ENCODE data around the gene KIRREL1.
A peak's percentile ranks its signal among the peaks of the same experiment; 100 is the strongest.

KIRREL1 gene

GRCh38 chr1:157982136-157982535 is 11.3 kb upstream of the KIRREL1 start:
- no peak for ATAC-seq

GRCh38 chr1:157983787-157984186 is 9.7 kb upstream of the KIRREL1 start:
- ATAC-seq = no peak
- TF ChIP-seq RARB (CRISPR knock-in tag; IDR thresholded peaks at IDR 0.05) (no peak), ZFP3 (CRISPR knock-in tag; IDR thresholded peaks at IDR 0.05) (no peak), SNAI2 (CRISPR knock-in tag; IDR thresholded peaks at IDR 0.05) (no peak), ZC3H10 (CRISPR knock-in tag; IDR thresholded peaks at IDR 0.05) (no peak)

More at GRCh38 chr1:157982136-157982535, 11.3 kb upstream of the KIRREL1 start:
- TF ChIP-seq POU6F1 (CRISPR knock-in tag; IDR thresholded peaks at IDR 0.05; ENCODE audit: borderline replicate concordance, low read depth) (no peak), ESRRG (CRISPR knock-in tag; IDR thresholded peaks at IDR 0.05) (no peak), ZFP30 (CRISPR knock-in tag; IDR thresholded peaks at IDR 0.05) (no peak), SNAI2 (CRISPR knock-in tag; IDR thresholded peaks at IDR 0.05) (no peak), GLIS3 (CRISPR knock-in tag; IDR thresholded peaks at IDR 0.05) (no peak), ZNF8 (CRISPR knock-in tag; IDR thresholded peaks at IDR 0.05) (no peak), ZNF565 (CRISPR knock-in tag; conservative IDR thresholded peaks at IDR 0.05; ENCODE audit: low read depth) (no peak), BACH2 (CRISPR knock-in tag; IDR thresholded peaks at IDR 0.05; ENCODE audit: borderline replicate concordance) (no peak), ZC3H10 (CRISPR knock-in tag; IDR thresholded peaks at IDR 0.05) (no peak), CSDC2 (CRISPR knock-in tag; IDR thresholded peaks at IDR 0.05) (no peak)
- TF ChIP-seq, protein P1, sequence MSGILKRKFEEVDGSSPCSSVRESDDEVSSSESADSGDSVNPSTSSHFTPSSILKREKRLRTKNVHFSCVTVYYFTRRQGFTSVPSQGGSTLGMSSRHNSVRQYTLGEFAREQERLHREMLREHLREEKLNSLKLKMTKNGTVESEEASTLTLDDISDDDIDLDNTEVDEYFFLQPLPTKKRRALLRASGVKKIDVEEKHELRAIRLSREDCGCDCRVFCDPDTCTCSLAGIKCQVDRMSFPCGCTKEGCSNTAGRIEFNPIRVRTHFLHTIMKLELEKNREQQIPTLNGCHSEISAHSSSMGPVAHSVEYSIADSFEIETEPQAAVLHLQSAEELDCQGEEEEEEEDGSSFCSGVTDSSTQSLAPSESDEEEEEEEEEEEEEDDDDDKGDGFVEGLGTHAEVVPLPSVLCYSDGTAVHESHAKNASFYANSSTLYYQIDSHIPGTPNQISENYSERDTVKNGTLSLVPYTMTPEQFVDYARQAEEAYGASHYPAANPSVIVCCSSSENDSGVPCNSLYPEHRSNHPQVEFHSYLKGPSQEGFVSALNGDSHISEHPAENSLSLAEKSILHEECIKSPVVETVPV (CRISPR knock-in tag; IDR thresholded peaks at IDR 0.05) = no peak

DNA sequence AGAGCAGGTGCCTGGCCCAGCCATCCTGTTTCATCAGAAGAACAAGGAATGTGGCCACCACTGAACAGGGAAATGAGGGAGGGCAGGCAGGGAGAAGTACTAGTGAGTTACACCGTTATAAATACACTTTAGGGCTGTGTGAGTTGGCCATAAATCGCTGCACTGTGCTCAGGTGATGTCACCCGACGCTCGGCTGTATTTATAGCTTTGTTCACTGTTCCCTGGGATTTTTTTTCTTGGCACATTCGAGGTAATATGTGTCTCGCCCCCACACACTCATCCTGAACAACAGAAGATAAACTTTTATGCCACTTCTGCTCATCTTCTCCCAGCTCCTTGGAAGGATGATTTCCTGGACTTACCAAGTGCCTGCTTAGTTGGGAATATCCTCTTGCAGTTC is 9.0 kb upstream of the KIRREL1 start:
- peak; percentile 30; the same call in 1 of the 3 replicates for ATAC-seq
- TF ChIP-seq SNAI2 (CRISPR knock-in tag; IDR thresholded peaks at IDR 0.05) (no peak), PPARA (CRISPR knock-in tag; IDR thresholded peaks at IDR 0.05; ENCODE audit: borderline replicate concordance) (no peak), ARNTL (CRISPR knock-in tag; IDR thresholded peaks at IDR 0.05; ENCODE audit: borderline replicate concordance, low read depth) (no peak), PATZ1 (CRISPR knock-in tag; IDR thresholded peaks at IDR 0.05; ENCODE audit: borderline replicate concordance) (no peak), TOX (CRISPR knock-in tag; IDR thresholded peaks at IDR 0.05; ENCODE audit: borderline replicate concordance) (no peak), RARB (CRISPR knock-in tag; IDR thresholded peaks at IDR 0.05) (no peak), OSR1 (CRISPR knock-in tag; IDR thresholded peaks at IDR 0.05) (no peak), ISL1 (CRISPR knock-in tag; IDR thresholded peaks at IDR 0.05) (no peak), TCF4 (CRISPR knock-in tag; IDR thresholded peaks at IDR 0.05; ENCODE audit: borderline replicate concordance) (no peak), ESRRG (CRISPR knock-in tag; IDR thresholded peaks at IDR 0.05) (no peak), ZFP30 (CRISPR knock-in tag; IDR thresholded peaks at IDR 0.05) (no peak), CSDC2 (CRISPR knock-in tag; IDR thresholded peaks at IDR 0.05) (no peak), BACH2 (CRISPR knock-in tag; IDR thresholded peaks at IDR 0.05; ENCODE audit: borderline replicate concordance) (no peak), ZNF70 (CRISPR knock-in tag; IDR thresholded peaks at IDR 0.05) (no peak), POU6F1 (CRISPR knock-in tag; IDR thresholded peaks at IDR 0.05; ENCODE audit: borderline replicate concordance, low read depth) (no peak), ZFP3 (CRISPR knock-in tag; IDR thresholded peaks at IDR 0.05) (no peak), ZC3H10 (CRISPR knock-in tag; IDR thresholded peaks at IDR 0.05) (no peak), ZNF8 (CRISPR knock-in tag; IDR thresholded peaks at IDR 0.05) (no peak)
- TF ChIP-seq, protein P2, sequence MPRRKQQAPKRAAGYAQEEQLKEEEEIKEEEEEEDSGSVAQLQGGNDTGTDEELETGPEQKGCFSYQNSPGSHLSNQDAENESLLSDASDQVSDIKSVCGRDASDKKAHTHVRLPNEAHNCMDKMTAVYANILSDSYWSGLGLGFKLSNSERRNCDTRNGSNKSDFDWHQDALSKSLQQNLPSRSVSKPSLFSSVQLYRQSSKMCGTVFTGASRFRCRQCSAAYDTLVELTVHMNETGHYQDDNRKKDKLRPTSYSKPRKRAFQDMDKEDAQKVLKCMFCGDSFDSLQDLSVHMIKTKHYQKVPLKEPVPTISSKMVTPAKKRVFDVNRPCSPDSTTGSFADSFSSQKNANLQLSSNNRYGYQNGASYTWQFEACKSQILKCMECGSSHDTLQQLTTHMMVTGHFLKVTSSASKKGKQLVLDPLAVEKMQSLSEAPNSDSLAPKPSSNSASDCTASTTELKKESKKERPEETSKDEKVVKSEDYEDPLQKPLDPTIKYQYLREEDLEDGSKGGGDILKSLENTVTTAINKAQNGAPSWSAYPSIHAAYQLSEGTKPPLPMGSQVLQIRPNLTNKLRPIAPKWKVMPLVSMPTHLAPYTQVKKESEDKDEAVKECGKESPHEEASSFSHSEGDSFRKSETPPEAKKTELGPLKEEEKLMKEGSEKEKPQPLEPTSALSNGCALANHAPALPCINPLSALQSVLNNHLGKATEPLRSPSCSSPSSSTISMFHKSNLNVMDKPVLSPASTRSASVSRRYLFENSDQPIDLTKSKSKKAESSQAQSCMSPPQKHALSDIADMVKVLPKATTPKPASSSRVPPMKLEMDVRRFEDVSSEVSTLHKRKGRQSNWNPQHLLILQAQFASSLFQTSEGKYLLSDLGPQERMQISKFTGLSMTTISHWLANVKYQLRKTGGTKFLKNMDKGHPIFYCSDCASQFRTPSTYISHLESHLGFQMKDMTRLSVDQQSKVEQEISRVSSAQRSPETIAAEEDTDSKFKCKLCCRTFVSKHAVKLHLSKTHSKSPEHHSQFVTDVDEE (CRISPR knock-in tag; IDR thresholded peaks at IDR 0.05) = no peak
- TF ChIP-seq, protein P1 (CRISPR knock-in tag; IDR thresholded peaks at IDR 0.05) = no peak
